GM10266 (cell line): ENCODE data around the gene UCK2.

Experiments used
- DNase-seq: peaks from one replicate; pipeline ENCODE4 v3.0.0; 2012; ENCODE audit errors: extremely low spot score
- TF ChIP-seq, protein P1 (sequence below): IDR thresholded peaks from 2 replicates; pipeline ENCODE4 v1.5.1; 2012; ENCODE audit warnings: mild to moderate bottlenecking, low read depth; ENCODE audit not compliant: control insufficient read depth, insufficient read depth; ENCODE audit errors: missing control alignments

Gene UCK2

GRCh38 chr1:165941531-165941930 lies 114.1 kb downstream of the UCK2 start:
- TF ChIP-seq, protein P1, sequence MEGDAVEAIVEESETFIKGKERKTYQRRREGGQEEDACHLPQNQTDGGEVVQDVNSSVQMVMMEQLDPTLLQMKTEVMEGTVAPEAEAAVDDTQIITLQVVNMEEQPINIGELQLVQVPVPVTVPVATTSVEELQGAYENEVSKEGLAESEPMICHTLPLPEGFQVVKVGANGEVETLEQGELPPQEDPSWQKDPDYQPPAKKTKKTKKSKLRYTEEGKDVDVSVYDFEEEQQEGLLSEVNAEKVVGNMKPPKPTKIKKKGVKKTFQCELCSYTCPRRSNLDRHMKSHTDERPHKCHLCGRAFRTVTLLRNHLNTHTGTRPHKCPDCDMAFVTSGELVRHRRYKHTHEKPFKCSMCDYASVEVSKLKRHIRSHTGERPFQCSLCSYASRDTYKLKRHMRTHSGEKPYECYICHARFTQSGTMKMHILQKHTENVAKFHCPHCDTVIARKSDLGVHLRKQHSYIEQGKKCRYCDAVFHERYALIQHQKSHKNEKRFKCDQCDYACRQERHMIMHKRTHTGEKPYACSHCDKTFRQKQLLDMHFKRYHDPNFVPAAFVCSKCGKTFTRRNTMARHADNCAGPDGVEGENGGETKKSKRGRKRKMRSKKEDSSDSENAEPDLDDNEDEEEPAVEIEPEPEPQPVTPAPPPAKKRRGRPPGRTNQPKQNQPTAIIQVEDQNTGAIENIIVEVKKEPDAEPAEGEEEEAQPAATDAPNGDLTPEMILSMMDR = no peak
- DNase-seq = no peak

DNA sequence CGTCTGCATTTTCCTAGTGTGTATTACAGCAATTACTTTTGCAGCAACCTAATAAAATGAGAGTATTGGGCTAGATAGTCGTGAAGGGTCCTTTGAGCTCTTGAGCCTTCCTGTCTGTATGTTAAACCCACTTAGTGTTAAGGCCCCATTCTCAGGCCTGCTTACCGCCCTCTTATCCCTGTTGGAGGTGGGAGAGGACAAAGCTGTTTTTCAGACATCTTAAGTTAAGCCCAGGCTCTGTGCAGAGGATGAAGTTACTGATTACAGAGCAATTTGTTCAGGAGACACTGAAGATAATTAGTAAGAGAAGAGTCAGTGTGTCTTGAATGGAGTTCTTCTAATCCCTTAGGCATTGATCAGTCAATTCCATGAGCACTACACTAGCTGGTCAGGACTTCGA lies 114.6 kb downstream of the UCK2 start:
- TF ChIP-seq, protein P1 = no peak
- no peak for DNase-seq

- TF ChIP-seq, protein P1 = no peak
- peak; percentile 33 for DNase-seq
These were observed 115.6 kb downstream of the UCK2 start for GRCh38 chr1:165942927-165943597.

- no peak for DNase-seq
- TF ChIP-seq, protein P1 = no peak
These were observed 118.5 kb downstream of the UCK2 start for GRCh38 chr1:165945911-165946310.

DNA sequence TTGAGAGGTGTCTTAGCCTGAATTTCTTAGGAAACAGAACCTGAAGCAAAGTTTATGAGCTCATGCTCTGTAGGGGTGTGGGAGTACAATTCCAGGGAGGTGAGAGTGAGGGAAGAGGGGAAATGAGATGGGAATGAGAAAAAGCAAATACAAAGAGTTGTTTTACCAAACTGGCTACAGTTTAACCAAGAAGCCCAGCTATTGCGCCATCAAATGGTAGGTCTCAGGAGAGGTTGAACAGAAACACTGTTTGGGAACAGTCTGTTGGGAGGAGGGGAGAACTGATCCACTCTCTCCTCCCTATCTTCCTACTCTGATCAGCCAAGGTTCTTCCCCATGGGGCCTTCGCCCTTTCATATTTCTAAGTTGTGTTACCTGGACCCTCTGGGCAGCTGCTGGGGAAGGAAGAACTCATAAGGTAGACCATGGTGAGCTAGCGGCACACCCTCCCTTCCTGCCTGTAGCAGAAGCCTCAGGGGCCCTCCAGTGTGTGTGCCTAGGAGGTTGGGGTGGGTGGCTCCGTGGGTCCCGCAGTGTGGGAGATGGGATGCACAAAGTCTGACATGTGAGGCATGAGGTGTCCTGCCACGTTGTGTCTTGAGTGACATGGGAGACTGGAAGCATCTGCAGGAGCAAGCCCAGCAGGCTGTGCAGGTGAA lies 120.5 kb downstream of the UCK2 start:
- no peak for DNase-seq
- TF ChIP-seq, protein P1 = no peak

DNA sequence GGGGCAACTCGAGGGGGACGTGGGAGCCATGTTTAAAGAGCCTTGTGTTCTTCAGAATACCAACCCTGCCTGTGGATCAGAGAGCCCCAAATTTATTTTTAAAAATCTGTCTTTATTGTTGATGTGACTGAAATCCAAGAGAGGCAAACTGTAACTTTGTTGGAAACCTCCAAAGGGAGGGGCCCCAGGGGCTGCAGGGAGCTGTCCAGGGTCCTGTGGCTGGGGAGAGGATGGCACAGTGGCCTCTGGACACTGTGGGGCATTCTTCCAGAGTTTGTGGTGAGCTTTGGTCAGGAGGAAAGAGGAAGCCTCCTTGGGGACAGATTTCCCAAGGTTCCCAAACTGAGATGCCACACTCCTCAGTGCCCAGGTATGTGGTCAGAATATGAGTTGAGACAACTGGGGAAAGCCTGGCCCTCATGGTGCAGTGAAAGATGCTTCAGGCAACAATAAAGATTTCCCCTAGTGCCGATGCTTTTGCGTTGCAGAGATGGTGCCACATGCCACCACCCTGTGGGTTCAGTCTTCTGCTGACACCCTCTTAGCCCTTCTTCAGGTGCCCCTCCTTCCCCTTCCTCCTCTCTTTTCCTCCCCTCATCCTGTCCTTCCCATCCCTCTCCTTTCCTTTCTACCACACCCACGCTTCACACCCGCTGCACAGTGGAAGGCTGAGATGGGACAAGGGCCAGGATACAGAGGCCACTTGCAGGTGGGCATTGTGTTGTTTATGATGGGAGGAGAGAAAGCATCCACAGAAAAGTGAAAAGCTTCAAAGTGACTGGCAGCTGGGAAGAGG lies 122.1 kb downstream of the UCK2 start:
- DNase-seq = no peak
- TF ChIP-seq, protein P1 = no peak
